ENCODE data around the gene PTGER1. TPM values are rescaled to one million over a fixed set of nuclear protein-coding genes. Genes with fewer than 3 reads are reported as not detected.

Gene PTGER1
- total and polyA plus RNA-seq, 9 of the 15 experiments (the other 6 are each of a cell fraction or from before 2014, with no cell fraction given) = 0.06 to 0.36 (median 0.31) TPM; not detected in 5

GRCh38 chr19:14435320-14436050 is 39.7 kb downstream of the PTGER1 start (continued):
- 0 out of 2 replicates have a peak, but pooled peaks have one; percentile 42 for TF ChIP-seq NR1H2 (CRISPR knock-in tag; IDR thresholded peaks at IDR 0.05)
- no peak for TF ChIP-seq CGGBP1 (CRISPR knock-in tag; IDR thresholded peaks at IDR 0.05)
- peak; percentile 97 for TF ChIP-seq ZFP36 (IDR thresholded peaks at IDR 0.05; ENCODE audit: low read depth, low read length, partially characterized antibody)
- TF ChIP-seq RBM25 (IDR thresholded peaks at IDR 0.05; ENCODE audit: low read depth, low read length, severe bottlenecking) = peak; percentile 78
- TF ChIP-seq ZNF431 (CRISPR knock-in tag; IDR thresholded peaks at IDR 0.05) = no peak
- no peak for TF ChIP-seq LARP7 (IDR thresholded peaks at IDR 0.05)
- peak; percentile 81 for TF ChIP-seq ADNP (tag; IDR thresholded peaks at IDR 0.05)
- TF ChIP-seq ZFX (CRISPR knock-in tag; IDR thresholded peaks at IDR 0.05) = no peak
- TF ChIP-seq, protein P1, sequence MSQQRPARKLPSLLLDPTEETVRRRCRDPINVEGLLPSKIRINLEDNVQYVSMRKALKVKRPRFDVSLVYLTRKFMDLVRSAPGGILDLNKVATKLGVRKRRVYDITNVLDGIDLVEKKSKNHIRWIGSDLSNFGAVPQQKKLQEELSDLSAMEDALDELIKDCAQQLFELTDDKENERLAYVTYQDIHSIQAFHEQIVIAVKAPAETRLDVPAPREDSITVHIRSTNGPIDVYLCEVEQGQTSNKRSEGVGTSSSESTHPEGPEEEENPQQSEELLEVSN (IDR thresholded peaks at IDR 0.05; ENCODE audit: borderline replicate concordance in 1 of 2, extremely low read depth in 1 of 2, insufficient read depth in 1 of 2, insufficient read length in 1 of 2, low read depth in 1 of 2, low read length in 1 of 2, poor library complexity in 1 of 2, severe bottlenecking in 1 of 2) = no peak
- TF ChIP-seq SMAD2 (IDR thresholded peaks at IDR 0.05; ENCODE audit: low read depth, low read length) = no peak
- TF ChIP-seq MAX (CRISPR knock-in tag; IDR thresholded peaks at IDR 0.05) = no peak
- no peak for TF ChIP-seq SAP30 (IDR thresholded peaks at IDR 0.05; ENCODE audit: borderline replicate concordance, insufficient read depth, low read depth, low read length, poor library complexity, severe bottlenecking)
- peak; percentile 96 for TF ChIP-seq SMARCA5 (IDR thresholded peaks at IDR 0.05)
- no peak for TF ChIP-seq ZNF133 (CRISPR knock-in tag; IDR thresholded peaks at IDR 0.05)
- no peak for TF ChIP-seq ARNT (IDR thresholded peaks at IDR 0.05)
- TF ChIP-seq RCOR1 (IDR thresholded peaks at IDR 0.05; ENCODE audit: borderline replicate concordance in 1 of 2, low read depth in 2 of 2, low read length in 2 of 2) = peak in 1 of 2 experiments; percentile 72; a peak in 1 of 4 replicates
- no peak for TF ChIP-seq ZC3H11A (IDR thresholded peaks at IDR 0.05; ENCODE audit: low read depth, low read length)
- TF ChIP-seq DACH1 (IDR thresholded peaks at IDR 0.05; ENCODE audit: partially characterized antibody) = peak; percentile 47
- no peak for TF ChIP-seq ZBTB26 (CRISPR knock-in tag; IDR thresholded peaks at IDR 0.05)
- no peak for TF ChIP-seq CBX2 (IDR thresholded peaks at IDR 0.05; ENCODE audit: insufficient read depth, low read length, poor library complexity, severe bottlenecking)
- TF ChIP-seq, protein P2, sequence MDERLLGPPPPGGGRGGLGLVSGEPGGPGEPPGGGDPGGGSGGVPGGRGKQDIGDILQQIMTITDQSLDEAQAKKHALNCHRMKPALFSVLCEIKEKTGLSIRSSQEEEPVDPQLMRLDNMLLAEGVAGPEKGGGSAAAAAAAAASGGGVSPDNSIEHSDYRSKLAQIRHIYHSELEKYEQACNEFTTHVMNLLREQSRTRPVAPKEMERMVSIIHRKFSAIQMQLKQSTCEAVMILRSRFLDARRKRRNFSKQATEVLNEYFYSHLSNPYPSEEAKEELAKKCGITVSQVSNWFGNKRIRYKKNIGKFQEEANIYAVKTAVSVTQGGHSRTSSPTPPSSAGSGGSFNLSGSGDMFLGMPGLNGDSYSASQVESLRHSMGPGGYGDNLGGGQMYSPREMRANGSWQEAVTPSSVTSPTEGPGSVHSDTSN (CRISPR knock-in tag; IDR thresholded peaks at IDR 0.05; ENCODE audit: low read depth) = no peak
- TF ChIP-seq, protein P2 (tag; conservative IDR thresholded peaks at IDR 0.05; ENCODE audit: low read depth) = no peak
- peak; percentile 1; the same call in 1 of the 2 replicates for TF ChIP-seq POLR2G (IDR thresholded peaks at IDR 0.05; ENCODE audit: low read depth, low read length)
